Endothelial cell (in vitro differentiated cells): ENCODE results near the gene CXCL8. TPM values are rescaled to one million over a fixed set of nuclear protein-coding genes. Genes with fewer than 3 reads are reported as not detected.

Experiments used
- DNase-seq: peaks from one replicate; pipeline ENCODE4 v3.0.0; 2021; ENCODE audit warnings: low spot score
- H3K27ac Mint-ChIP-seq: one replicate; pipeline ENCODE4 v1.8.0; 2021; ENCODE audit warnings: mixed read lengths, inconsistent platforms; ENCODE audit not compliant: unreplicated experiment
- H3K27me3 Mint-ChIP-seq: one replicate; pipeline ENCODE4 v1.8.0; 2021; ENCODE audit warnings: mild to moderate bottlenecking, moderate library complexity, mixed read lengths, inconsistent platforms; ENCODE audit not compliant: unreplicated experiment
- H3K36me3 Mint-ChIP-seq: one replicate; pipeline ENCODE4 v1.8.0; 2021; ENCODE audit warnings: mild to moderate bottlenecking, low read depth, mixed read lengths, inconsistent platforms; ENCODE audit not compliant: unreplicated experiment
- H3K4me1 Mint-ChIP-seq: one replicate; pipeline ENCODE4 v1.8.0; 2021; ENCODE audit warnings: mild to moderate bottlenecking, mixed read lengths, inconsistent platforms; ENCODE audit not compliant: unreplicated experiment
- H3K4me3 Mint-ChIP-seq: one replicate; pipeline ENCODE4 v1.8.0; 2021; ENCODE audit warnings: mild to moderate bottlenecking, mixed read lengths, inconsistent platforms; ENCODE audit not compliant: unreplicated experiment
- H3K9me3 Mint-ChIP-seq: one replicate; pipeline ENCODE4 v1.8.0; 2021; ENCODE audit warnings: mixed read lengths, inconsistent platforms; ENCODE audit not compliant: unreplicated experiment
- CTCF ChIP-seq: fragments of 200-600 bp; sonication (generic); IDR thresholded peaks from one replicate; pipeline ENCODE4 v1.5.0; 2021; ENCODE audit warnings: antibody characterized with exemption; ENCODE audit not compliant: unreplicated experiment
- total RNA-seq: library from RNA; stranded (reverse); fragmentation: NEBNext Ultra II Directional; extraction: Animal tissue kit (Norgen Biotek cat#: 25700); gene quantifications from one replicate; pipeline ENCODE4 v1.2.1, GENCODE V29; 2021; ENCODE audit not compliant: unreplicated experiment

The CXCL8 gene
- total RNA-seq, 1 donor from 2014 or later, result not detected

- Mint-ChIP-seq H3K4me1 (no peaks in the 10 kb centered on the region), H3K4me3 (no peak overlapping the region), H3K36me3 (no peaks in the 10 kb centered on the region), H3K9me3 (no peaks in the 10 kb centered on the region), H3K27me3 (no peaks in the 10 kb centered on the region), H3K27ac (no peak overlapping the region)
- no peak for TF ChIP-seq CTCF
- DNase-seq, result no peak
These were observed 46.6 kb upstream of the CXCL8 start for GRCh38 chr4:73693811-73694210.

GRCh38 chr4:73698217-73698616 is 42.2 kb upstream of the CXCL8 start:
- no peaks in the 10 kb centered on the region for H3K9me3 Mint-ChIP-seq
- no peak for DNase-seq
- TF ChIP-seq CTCF, result no peak
- H3K4me1 Mint-ChIP-seq, result no peaks in the 10 kb centered on the region
- H3K36me3 Mint-ChIP-seq, result no peaks in the 10 kb centered on the region
- no peak overlapping the region for H3K4me3 Mint-ChIP-seq
- H3K27me3 Mint-ChIP-seq, result no peaks in the 10 kb centered on the region
- no peak overlapping the region for H3K27ac Mint-ChIP-seq

GRCh38 chr4:73701116-73701515 is 39.3 kb upstream of the CXCL8 start:
- no peaks in the 10 kb centered on the region for H3K36me3 Mint-ChIP-seq
- H3K4me3 Mint-ChIP-seq, result no peak overlapping the region
- peaks cover 5% of the 10 kb centered on the region for H3K4me1 Mint-ChIP-seq
- H3K27me3 Mint-ChIP-seq, result no peaks in the 10 kb centered on the region
- no peaks in the 10 kb centered on the region for H3K9me3 Mint-ChIP-seq
- no peak for TF ChIP-seq CTCF
- H3K27ac Mint-ChIP-seq, result no peak overlapping the region
- no peak for DNase-seq

- H3K9me3 Mint-ChIP-seq, result no peaks in the 10 kb centered on the region
- H3K27ac Mint-ChIP-seq, result no peak overlapping the region
- DNase-seq, result no peak
- H3K4me1 Mint-ChIP-seq, result peaks cover 10% of the 10 kb centered on the region
- no peak overlapping the region for H3K4me3 Mint-ChIP-seq
- H3K36me3 Mint-ChIP-seq, result no peaks in the 10 kb centered on the region
- TF ChIP-seq CTCF, result no peak
- no peaks in the 10 kb centered on the region for H3K27me3 Mint-ChIP-seq
These were observed 37.5 kb upstream of the CXCL8 start for GRCh38 chr4:73702796-73703287.

GRCh38 chr4:73703320-73703719 is 37.0 kb upstream of the CXCL8 start:
- Mint-ChIP-seq H3K4me3 (no peak overlapping the region), H3K4me1 (peaks cover 13% of the 10 kb centered on the region), H3K36me3 (no peaks in the 10 kb centered on the region), H3K27ac (no peak overlapping the region), H3K9me3 (no peaks in the 10 kb centered on the region), H3K27me3 (no peaks in the 10 kb centered on the region)
- no peak for DNase-seq
- no peak for TF ChIP-seq CTCF
